GM12865 (cell line): ENCODE data around the gene AP2B1.

Source experiments
- DNase-seq: peaks from one replicate; pipeline ENCODE4 v3.0.0; 2010; ENCODE audit warnings: low read depth
- H3K4me3 ChIP-seq: 2 replicates; pipeline ENCODE4 v1.5.1; 2011; ENCODE audit warnings: mild to moderate bottlenecking, low read depth, low read length, control low read depth
- CTCF ChIP-seq: IDR thresholded peaks from 2 replicates; pipeline ENCODE4 v1.5.1; 2011; ENCODE audit warnings: low read length, control low read depth, low read depth, inconsistent platforms; ENCODE audit not compliant: insufficient read depth; ENCODE audit errors: missing control alignments

AP2B1 gene

GRCh38 chr17:35569405-35569804 is 17.7 kb upstream of the AP2B1 start:
- H3K4me3 ChIP-seq = peak overlapping the region; percentile 97
- DNase-seq = no peak
- TF ChIP-seq CTCF = no peak

GRCh38 chr17:35575759-35576158 is 11.4 kb upstream of the AP2B1 start:
- no peak for DNase-seq
- TF ChIP-seq CTCF = no peak
- H3K4me3 ChIP-seq = no peak overlapping the region

- peak; percentile 30 for DNase-seq
- peak overlapping the region; percentile 77 for H3K4me3 ChIP-seq
- TF ChIP-seq CTCF = no peak
These were observed 9.3 kb upstream of the AP2B1 start for GRCh38 chr17:35577830-35578196.

DNA sequence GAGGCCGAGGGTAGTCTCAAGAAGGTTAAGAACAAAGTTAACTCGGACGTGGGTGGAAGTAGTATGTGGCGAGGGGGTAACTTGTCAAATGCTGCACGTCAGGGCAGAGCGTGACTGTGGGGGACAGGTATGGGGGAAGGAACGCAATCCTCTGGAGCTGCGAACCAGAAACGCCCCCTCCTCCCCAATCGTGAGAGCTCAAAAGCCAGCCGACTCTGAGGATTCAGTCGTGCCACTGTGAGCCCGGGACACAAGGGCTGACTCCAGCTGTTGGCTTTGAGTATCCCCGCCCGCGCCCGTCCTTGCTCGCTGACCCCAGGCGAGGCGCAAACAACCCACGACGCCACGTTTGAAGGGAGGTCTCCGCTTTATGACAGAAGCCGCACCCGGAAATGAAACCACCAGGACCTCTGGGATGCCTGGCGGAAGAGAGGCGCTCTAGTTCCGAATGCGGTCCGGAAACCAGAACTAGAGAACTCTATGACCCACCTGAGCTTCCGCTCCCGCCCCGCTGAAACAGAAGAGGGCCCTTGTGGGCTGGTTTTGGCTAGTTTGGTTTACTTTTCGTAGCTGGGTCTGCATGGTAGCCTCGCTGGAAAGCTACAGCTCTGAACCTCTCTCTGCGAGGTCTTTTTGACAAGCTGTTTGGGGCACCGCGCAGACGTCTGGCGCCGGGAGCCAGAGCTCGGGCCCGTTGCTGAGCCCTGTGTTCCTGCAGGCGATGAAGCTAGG is 8.8 kb upstream of the AP2B1 start, which contains the start of gene PEX12:
Gene PEX12, minus strand, starts transcription at position 375 of the 732 bp plus-strand sequence. CDS start 550 bp downstream, outside the sequence.
- peak within 1 kb of the TSS; percentile 77 for H3K4me3 ChIP-seq
- peak; percentile 92 for DNase-seq
- TF ChIP-seq CTCF = no peak

DNA sequence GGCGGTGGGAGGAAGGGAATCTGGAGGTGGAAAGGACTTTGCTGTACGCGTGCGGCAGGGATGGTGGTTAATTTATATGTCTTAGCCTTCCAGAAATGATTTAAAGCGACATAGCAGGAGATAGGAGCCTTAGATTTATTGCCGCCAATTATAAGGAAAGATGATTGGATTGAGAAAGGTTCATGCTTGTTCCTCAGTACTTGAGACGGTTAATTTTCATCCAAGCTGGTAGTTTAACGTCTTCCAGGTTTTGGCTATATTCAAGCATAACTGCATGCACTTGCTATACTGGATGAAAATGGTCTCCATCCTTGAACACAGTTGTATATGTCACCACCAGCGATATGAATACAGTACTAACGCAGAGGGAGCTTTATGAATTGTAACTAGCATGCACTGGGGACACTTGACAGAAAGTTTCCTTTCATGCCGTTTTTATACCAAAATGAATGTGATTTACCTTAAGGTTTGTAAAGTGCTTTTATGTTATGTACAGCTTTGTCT is 8.1 kb upstream of the AP2B1 start:
- DNase-seq = no peak
- H3K4me3 ChIP-seq = peak overlapping the region; percentile 77
- no peak for TF ChIP-seq CTCF

DNA sequence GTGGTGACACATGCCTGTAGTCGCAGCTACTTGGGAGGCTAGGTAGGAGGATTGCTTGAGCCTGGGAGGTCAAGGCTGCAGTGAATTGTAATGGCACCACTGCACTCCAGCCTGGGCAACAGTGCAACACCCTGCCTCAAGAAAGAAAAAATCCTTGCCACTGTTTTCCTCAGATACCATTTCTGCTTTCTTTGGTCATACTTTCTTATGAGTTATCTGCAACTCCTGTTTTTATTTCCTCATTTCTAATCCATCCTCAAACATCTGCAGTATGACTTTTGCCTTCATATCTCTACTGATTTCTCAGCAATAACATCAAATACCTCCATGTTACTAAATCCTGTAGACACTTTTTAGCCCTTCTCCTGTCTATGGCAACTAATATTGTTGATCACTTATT is 3.1 kb upstream of the AP2B1 start:
- H3K4me3 ChIP-seq = no peak overlapping the region
- DNase-seq = no peak
- no peak for TF ChIP-seq CTCF

- TF ChIP-seq CTCF = no peak
- peak overlapping the region; percentile 85 for H3K4me3 ChIP-seq
- no peak for DNase-seq
These were observed 501 bp upstream of the AP2B1 start for GRCh38 chr17:35586569-35587073.
